ENCODE measurements around the gene GTF2F1. TPM values are rescaled to one million over a fixed set of nuclear protein-coding genes. Genes with fewer than 3 reads are reported as not detected.

Gene GTF2F1
- total and polyA plus RNA-seq, 2 experiments from 2014 or later = 43.0 to 96.7 TPM

DNA sequence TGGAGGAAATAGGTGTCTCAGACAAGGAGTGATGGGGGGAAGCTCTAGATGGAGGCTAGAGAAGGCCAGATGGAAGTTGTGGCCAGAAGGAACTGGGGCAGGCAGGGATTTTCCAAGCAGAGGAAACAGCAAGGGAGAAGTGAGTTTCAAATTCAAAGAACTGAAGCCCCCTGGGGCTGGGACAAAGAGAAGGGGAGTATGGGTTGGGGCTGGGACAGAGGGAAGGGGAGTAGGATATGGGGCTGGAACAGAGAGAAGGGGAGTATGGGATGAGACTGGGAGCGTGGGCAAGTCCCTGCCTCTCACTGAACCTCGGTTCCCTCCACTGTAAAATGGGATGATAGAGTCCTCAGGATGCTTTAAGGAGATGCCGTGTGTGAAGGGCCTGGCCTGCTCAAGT lies 1.9 kb upstream of the GTF2F1 start:
- no peak overlapping the region for H3K27ac ChIP-seq
- TF ChIP-seq, protein P1, sequence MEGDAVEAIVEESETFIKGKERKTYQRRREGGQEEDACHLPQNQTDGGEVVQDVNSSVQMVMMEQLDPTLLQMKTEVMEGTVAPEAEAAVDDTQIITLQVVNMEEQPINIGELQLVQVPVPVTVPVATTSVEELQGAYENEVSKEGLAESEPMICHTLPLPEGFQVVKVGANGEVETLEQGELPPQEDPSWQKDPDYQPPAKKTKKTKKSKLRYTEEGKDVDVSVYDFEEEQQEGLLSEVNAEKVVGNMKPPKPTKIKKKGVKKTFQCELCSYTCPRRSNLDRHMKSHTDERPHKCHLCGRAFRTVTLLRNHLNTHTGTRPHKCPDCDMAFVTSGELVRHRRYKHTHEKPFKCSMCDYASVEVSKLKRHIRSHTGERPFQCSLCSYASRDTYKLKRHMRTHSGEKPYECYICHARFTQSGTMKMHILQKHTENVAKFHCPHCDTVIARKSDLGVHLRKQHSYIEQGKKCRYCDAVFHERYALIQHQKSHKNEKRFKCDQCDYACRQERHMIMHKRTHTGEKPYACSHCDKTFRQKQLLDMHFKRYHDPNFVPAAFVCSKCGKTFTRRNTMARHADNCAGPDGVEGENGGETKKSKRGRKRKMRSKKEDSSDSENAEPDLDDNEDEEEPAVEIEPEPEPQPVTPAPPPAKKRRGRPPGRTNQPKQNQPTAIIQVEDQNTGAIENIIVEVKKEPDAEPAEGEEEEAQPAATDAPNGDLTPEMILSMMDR (IDR thresholded peaks at IDR 0.05; ENCODE audit: low read depth, low read length) = no peak

DNA sequence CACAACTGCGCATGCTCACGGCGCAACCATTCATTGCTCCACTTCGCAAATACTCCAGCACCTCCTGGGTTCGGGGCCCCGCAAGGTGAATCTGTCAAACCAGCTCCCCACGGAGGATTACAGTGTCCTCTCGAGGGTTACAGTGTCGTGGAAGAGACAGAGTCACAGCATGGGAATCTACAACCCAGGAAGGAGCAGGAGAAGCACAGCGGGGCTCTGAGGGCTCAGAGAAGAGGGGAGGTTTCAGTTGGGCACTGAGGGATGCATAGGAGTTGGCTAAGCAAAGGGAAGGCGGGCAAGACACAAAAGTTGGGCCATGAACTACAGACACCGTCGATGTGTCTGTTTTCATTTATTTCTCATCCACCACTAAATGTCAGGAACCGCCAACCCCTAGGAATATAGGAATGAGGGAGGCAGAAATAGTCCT lies 1.0 kb upstream of the GTF2F1 start:
- Histone ChIP-seq H3K9me3 (ENCODE audit: low read depth) (no peaks in the 10 kb centered on the region), H3K27me3 (no peaks in the 10 kb centered on the region), H3K4me1 (ENCODE audit: low read depth) (peaks cover 7% of the 10 kb centered on the region), H3K36me3 (peaks cover 7% of the 10 kb centered on the region), H3K27ac (peak overlapping the region; percentile 93), H3K4me3 (peak overlapping the region; percentile 80)
- DNase-seq (ENCODE audit: low read depth in 1 of 2, low spot score in 1 of 2) = no peak
- TF ChIP-seq, protein P1 (IDR thresholded peaks at IDR 0.05; ENCODE audit: low read depth, low read length) = no peak

More for the DNA sequence above, 1.9 kb upstream of the GTF2F1 start:
- Histone ChIP-seq H3K36me3 (peaks cover 3% of the 10 kb centered on the region), H3K9me3 (ENCODE audit: low read depth) (no peaks in the 10 kb centered on the region), H3K4me3 (no peak overlapping the region), H3K27me3 (no peaks in the 10 kb centered on the region), H3K4me1 (ENCODE audit: low read depth) (peaks cover 7% of the 10 kb centered on the region)
- DNase-seq (ENCODE audit: low read depth in 1 of 2, low spot score in 1 of 2) = no peak

DNA sequence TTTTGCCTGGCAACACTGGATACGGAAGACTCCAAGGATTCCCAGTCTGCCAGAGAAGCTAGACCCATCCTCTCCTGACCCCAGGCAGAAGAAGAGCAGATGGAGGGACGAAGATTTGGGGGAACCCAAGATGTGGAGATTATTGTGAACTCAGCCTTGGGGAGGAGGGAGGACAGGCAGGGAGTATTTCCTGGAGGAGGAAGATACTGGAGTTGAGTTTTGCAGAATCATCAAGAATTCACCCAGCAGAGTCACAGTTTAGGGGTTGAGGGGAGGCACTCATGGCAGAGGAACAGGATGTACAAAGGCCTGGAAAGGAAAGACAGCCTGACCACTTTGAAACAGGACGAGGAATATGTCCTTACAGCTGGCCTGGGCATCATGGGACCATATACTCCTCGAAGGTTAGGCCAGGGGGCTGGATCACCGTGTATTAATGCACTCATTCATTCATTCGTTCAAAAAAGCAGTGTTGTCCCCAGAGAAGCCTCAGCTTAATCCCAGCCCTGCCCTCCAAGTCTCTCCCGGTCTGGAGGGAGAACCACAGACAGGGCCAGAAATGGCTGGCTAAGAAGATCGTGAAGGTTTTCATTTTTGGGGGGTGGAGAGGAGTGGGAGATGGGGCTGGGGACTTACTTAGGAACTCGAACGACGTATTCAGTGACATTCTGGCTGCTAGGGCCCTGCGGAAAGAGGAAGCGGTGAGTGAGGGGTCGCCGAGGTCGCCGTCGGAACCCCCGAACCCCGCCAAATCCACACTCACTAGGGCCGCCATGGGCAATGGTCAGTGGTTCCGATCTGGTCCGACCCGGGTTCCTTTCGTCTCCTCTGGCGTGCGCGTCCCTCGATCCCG lies 517 bp downstream of the GTF2F1 start:
- Histone ChIP-seq H3K4me1 (ENCODE audit: low read depth) (peaks cover 7% of the 10 kb centered on the region), H3K36me3 (peaks cover 19% of the 10 kb centered on the region), H3K9me3 (ENCODE audit: low read depth) (no peaks in the 10 kb centered on the region), H3K27ac (peak overlapping the region; percentile 93), H3K27me3 (no peaks in the 10 kb centered on the region), H3K4me3 (peak overlapping the region; percentile 80)
- no peak for DNase-seq (ENCODE audit: low read depth in 1 of 2, low spot score in 1 of 2)
- TF ChIP-seq, protein P1 (IDR thresholded peaks at IDR 0.05; ENCODE audit: low read depth, low read length) = no peak

DNA sequence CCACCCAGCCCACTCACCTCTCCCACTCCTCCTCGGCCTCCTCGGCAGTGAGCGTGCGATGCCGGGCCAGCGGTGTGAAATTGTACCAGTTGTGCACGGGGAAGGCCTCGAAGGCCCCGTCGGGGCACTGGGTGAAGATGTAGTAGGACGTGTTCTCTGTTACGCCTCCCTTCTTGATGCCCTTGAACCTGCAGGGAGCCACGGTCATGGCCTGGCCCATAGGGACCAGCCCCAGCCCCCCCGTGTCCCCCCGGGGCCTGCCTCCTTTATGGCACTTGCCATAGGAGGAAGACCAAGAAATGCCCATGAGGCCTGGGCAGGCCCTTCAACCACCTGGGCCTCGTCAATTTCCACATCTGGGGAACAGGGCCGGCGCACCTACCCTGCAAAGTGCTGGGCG lies 5.6 kb downstream of the GTF2F1 start:
- Histone ChIP-seq H3K36me3 (peaks cover 47% of the 10 kb centered on the region), H3K27me3 (no peaks in the 10 kb centered on the region), H3K9me3 (ENCODE audit: low read depth) (no peaks in the 10 kb centered on the region), H3K27ac (no peak overlapping the region), H3K4me1 (ENCODE audit: low read depth) (peaks cover 6% of the 10 kb centered on the region), H3K4me3 (no peak overlapping the region)
- TF ChIP-seq, protein P1 (IDR thresholded peaks at IDR 0.05; ENCODE audit: low read depth, low read length) = no peak
- no peak for DNase-seq (ENCODE audit: low read depth in 1 of 2, low spot score in 1 of 2)

DNA sequence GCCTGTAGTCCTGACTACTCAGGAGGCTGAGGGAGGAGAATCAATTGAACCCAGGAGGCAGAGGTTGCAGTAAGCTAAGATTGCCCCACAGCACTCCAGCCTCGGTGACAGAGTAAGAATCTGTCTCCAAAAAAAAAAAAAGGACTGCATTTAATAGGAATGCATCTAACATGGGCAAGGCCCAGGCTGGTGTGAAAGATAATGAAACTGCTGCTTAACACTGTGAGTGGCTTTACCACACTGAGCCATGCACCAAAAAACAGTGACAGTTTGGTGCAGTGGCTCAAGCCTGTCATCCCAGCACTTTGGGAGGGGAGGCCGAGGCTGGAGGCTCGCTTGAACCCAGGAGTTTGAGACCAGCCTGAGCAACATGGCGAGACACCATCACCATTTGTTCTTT lies 8.6 kb downstream of the GTF2F1 start:
- TF ChIP-seq, protein P1 (IDR thresholded peaks at IDR 0.05; ENCODE audit: low read depth, low read length) = no peak
- H3K36me3 ChIP-seq = peaks cover 61% of the 10 kb centered on the region
- H3K27me3 ChIP-seq = no peaks in the 10 kb centered on the region

More for the DNA sequence above, 8.6 kb downstream of the GTF2F1 start:
- Histone ChIP-seq H3K27ac (no peak overlapping the region), H3K9me3 (ENCODE audit: low read depth) (no peaks in the 10 kb centered on the region), H3K4me3 (no peak overlapping the region), H3K4me1 (ENCODE audit: low read depth) (no peaks in the 10 kb centered on the region)
- no peak for DNase-seq (ENCODE audit: low read depth in 1 of 2, low spot score in 1 of 2)

Data from cardiac muscle cell (in vitro differentiated cells and primary cell).